HEK293T (cell line): ENCODE results near the gene SARS2.

Experiments
- BHLHE40 ChIP-seq: fragments of 450-650 bp; IDR thresholded peaks from 2 replicates; pipeline ENCODE4 v1.6.1; 2016; ENCODE audit warnings: mild to moderate bottlenecking, moderate library complexity, borderline replicate concordance
- ELF4 ChIP-seq: fragments of 450-650 bp; IDR thresholded peaks from 2 replicates; pipeline ENCODE4 v1.6.1; 2017; ENCODE audit warnings: antibody characterized with exemption
- FOXA1 ChIP-seq: fragments of 450-650 bp; IDR thresholded peaks from 2 replicates; pipeline ENCODE4 v1.6.1; 2016; ENCODE audit warnings: mild to moderate bottlenecking
- FOXK2 ChIP-seq: fragments of 450-650 bp; IDR thresholded peaks from 2 replicates; pipeline ENCODE4 v1.6.1; 2016; ENCODE audit warnings: mild to moderate bottlenecking
- FOXM1 ChIP-seq: fragments of 450-650 bp; IDR thresholded peaks from 2 replicates; pipeline ENCODE4 v1.6.1; 2017; ENCODE audit warnings: mild to moderate bottlenecking, borderline replicate concordance
- HDGF ChIP-seq: fragments of 450-650 bp; IDR thresholded peaks from 2 replicates; pipeline ENCODE4 v1.6.1; 2017; ENCODE audit warnings: antibody characterized with exemption, borderline replicate concordance
- NFRKB ChIP-seq: fragments of 450-650 bp; IDR thresholded peaks from 2 replicates; pipeline ENCODE4 v1.6.1; 2016; ENCODE audit warnings: mild to moderate bottlenecking, moderate library complexity
- SP1 ChIP-seq: fragments of 450-650 bp; IDR thresholded peaks from 2 replicates; pipeline ENCODE4 v1.6.1; 2017
- SUZ12 ChIP-seq: fragments of 450-650 bp; IDR thresholded peaks from 2 replicates; pipeline ENCODE4 v1.6.1; 2016; ENCODE audit warnings: mild to moderate bottlenecking
- TARDBP ChIP-seq: fragments of 450-650 bp; IDR thresholded peaks from 2 replicates; pipeline ENCODE4 v1.6.1; 2016
- ZNF384 ChIP-seq: fragments of 450-650 bp; IDR thresholded peaks from 2 replicates; pipeline ENCODE4 v1.6.1; 2016
- TF ChIP-seq, protein P1 (sequence below): fragments of 450-650 bp; IDR thresholded peaks from 2 replicates; pipeline ENCODE4 v1.6.1; 2016

GRCh38 chr19:38901683-38902082 is 28.9 kb downstream of the SARS2 start:
- TF ChIP-seq SUZ12, result no peak
- no peak for TF ChIP-seq TARDBP
- TF ChIP-seq FOXM1, result no peak
- no peak for TF ChIP-seq SP1
- TF ChIP-seq FOXA1, result no peak
- TF ChIP-seq, protein P1, sequence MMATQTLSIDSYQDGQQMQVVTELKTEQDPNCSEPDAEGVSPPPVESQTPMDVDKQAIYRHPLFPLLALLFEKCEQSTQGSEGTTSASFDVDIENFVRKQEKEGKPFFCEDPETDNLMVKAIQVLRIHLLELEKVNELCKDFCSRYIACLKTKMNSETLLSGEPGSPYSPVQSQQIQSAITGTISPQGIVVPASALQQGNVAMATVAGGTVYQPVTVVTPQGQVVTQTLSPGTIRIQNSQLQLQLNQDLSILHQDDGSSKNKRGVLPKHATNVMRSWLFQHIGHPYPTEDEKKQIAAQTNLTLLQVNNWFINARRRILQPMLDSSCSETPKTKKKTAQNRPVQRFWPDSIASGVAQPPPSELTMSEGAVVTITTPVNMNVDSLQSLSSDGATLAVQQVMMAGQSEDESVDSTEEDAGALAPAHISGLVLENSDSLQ, result no peak
- no peak for TF ChIP-seq ZNF384
- TF ChIP-seq FOXK2, result no peak
- no peak for TF ChIP-seq ELF4
- TF ChIP-seq BHLHE40, result no peak
- TF ChIP-seq NFRKB, result no peak
- no peak for TF ChIP-seq HDGF
